ENCODE measurements around the gene RASA1. TPM values are rescaled to one million over a fixed set of nuclear protein-coding genes. Genes with fewer than 3 reads are reported as not detected.

Gene RASA1
- total and polyA plus RNA-seq, 2 experiments from 2014 or later = 9.3 to 35.0 TPM

GRCh38 chr5:87438231-87438630, 170.5 kb downstream of the RASA1 start:
- Histone ChIP-seq H3K36me3 (ENCODE audit: insufficient read depth) (no peaks in the 10 kb centered on the region), H3K79me2 (replicated peaks; ENCODE audit: insufficient read depth) (no peaks in the 10 kb centered on the region), H4K20me1 (replicated peaks; ENCODE audit: insufficient read depth) (no peaks in the 10 kb centered on the region), H3K4me3 (no peak overlapping the region), H3F3A (replicated peaks; ENCODE audit: low read depth) (no peaks in the 10 kb centered on the region), H3K27me3 (ENCODE audit: insufficient read depth) (no peaks in the 10 kb centered on the region), H3K9me2 (ENCODE audit: insufficient read depth) (no peaks in the 10 kb centered on the region), H3K4me1 (ENCODE audit: insufficient read depth) (no peaks in the 10 kb centered on the region), H3K4me2 (no peak overlapping the region), H2AFZ (no peak overlapping the region), H3K27ac (ENCODE audit: low read depth) (no peak overlapping the region)
- Mint-ChIP-seq H3K27ac (no peak overlapping the region), H3K27me3 (ENCODE audit: insufficient read depth, low read depth, poor library complexity) (peaks cover 3% of the 10 kb centered on the region), H3K4me3 (no peak overlapping the region), H3K9me3 (peaks cover 3% of the 10 kb centered on the region; the same call in 1 of the 3 replicates), H3K4me1 (no peaks in the 10 kb centered on the region), H3K36me3 (ENCODE audit: low read depth) (no peaks in the 10 kb centered on the region)
- ATAC-seq (no peak), DNase-seq (ENCODE audit: low spot score) (no peak)
- TF ChIP-seq CREB1 (CRISPR knock-in tag; IDR thresholded peaks at IDR 0.05; ENCODE audit: low read depth) (no peak), ZNF331 (CRISPR knock-in tag; IDR thresholded peaks at IDR 0.05; ENCODE audit: low read depth) (no peak), ZNF114 (CRISPR knock-in tag; IDR thresholded peaks at IDR 0.05) (no peak), EZH2phosphoT487 (IDR thresholded peaks at IDR 0.05; ENCODE audit: unreplicated experiment) (no peak), EZH2 (IDR thresholded peaks at IDR 0.05; ENCODE audit: low read depth, unreplicated experiment) (no peak), STAT1 (IDR thresholded peaks at IDR 0.05; ENCODE audit: unreplicated experiment) (no peak), ZNF462 (CRISPR knock-in tag; IDR thresholded peaks at IDR 0.05) (no peak), ETS1 (IDR thresholded peaks at IDR 0.05) (no peak)

Small RNAs within 50 kb of the gene (small RNA-seq; reads per million reads assigned to genes)
- not detected for gene RN7SL629P (ENCODE audit: low replicate concordance)
- not detected for gene RNU6-606P (ENCODE audit: low replicate concordance)
- gene RNU6-727P (ENCODE audit: low replicate concordance) = not detected

Other genes starting within 250 kb of the RASA1 start
- 80.2 and 84.9 TPM in 2 replicates for gene CCNH, start 145.0 kb downstream of the RASA1 start, total RNA-seq (2014; rRNA removed; shearing (Covaris generic))
- gene CCNH, start 145.0 kb downstream of the RASA1 start, polyA plus RNA-seq (2016; fragmentation: Nextera tagmentation; extraction: Ambion mirVana) = 59.1 and 74.4 TPM in 2 replicates